Measurements from ENCODE around the gene MRTFA.

Gene MRTFA

DNA sequence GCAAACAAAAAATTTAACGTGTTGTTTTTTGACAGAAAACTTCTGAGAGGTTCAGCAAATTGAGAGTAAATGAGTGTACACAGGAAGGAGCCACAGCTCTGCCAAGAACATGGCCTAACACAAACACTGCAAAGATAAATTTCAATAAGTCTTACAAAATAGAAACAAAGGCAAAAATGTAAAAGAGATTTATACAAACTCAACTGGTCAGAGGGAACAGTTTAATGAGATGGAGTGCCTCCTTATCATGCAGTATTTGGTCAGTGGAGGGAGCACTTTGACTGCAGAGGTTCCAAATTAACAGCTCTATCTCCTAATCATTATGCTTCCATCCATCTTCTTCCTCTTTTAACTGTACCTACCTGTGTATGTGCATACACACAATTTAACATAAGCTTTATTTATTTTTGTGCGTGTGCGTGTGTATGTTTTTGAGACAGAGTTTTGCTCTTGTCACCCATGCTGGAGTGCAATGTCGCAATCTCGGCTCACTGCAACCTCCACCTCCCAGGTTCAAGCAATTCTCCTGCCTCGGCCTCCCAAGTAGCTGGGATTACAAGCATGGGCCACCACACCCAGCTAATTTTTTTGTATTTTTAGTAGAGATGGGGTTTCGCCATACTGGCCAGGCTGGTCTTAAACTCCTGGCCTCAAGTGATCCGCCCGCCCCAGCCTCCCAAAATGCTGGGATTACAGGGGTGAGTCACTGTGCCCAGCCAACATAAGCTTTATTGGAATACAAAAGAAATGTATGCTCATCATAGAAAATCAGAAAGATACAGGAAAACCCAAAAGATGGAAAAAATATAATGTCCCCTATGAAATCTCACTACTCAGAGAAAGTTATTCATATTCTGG, 111.9 kb downstream of the MRTFA start:
- no peak overlapping the region for H3K27ac ChIP-seq

DNA sequence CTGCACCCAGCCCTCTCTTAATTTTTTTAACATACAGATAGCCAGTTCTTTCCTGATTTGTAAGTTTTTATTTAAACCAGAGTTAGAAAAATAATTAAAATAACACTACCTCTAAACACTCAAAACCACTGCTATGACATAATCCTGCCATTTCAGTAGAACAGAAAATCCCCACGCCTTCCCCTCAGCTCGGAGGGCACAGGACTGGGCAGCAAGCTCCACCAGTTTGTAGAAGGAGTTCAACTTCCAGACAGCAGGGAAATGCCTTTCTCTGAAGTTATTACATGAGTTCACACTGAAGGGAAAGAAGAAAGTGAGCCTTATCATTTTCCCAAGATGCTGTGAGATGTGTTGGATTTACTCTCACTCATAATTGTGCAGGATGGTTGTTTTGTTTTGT, 114.4 kb downstream of the MRTFA start:
- H3K36me3 ChIP-seq (replicated peaks), result no peaks in the 10 kb centered on the region
- no peak overlapping the region for H3K4me3 ChIP-seq (ENCODE audit: low read depth, low read length)
- H3K27me3 ChIP-seq (replicated peaks), result no peaks in the 10 kb centered on the region
- no peak overlapping the region for H3K27ac ChIP-seq
- in situ Hi-C loops (cut with HindIII; ENCODE audit: low pct_ligation_motif_present, low sequenced_read_pairs), result no loop called here
- TF ChIP-seq, protein P1, sequence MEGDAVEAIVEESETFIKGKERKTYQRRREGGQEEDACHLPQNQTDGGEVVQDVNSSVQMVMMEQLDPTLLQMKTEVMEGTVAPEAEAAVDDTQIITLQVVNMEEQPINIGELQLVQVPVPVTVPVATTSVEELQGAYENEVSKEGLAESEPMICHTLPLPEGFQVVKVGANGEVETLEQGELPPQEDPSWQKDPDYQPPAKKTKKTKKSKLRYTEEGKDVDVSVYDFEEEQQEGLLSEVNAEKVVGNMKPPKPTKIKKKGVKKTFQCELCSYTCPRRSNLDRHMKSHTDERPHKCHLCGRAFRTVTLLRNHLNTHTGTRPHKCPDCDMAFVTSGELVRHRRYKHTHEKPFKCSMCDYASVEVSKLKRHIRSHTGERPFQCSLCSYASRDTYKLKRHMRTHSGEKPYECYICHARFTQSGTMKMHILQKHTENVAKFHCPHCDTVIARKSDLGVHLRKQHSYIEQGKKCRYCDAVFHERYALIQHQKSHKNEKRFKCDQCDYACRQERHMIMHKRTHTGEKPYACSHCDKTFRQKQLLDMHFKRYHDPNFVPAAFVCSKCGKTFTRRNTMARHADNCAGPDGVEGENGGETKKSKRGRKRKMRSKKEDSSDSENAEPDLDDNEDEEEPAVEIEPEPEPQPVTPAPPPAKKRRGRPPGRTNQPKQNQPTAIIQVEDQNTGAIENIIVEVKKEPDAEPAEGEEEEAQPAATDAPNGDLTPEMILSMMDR (IDR thresholded peaks at IDR 0.05; ENCODE audit: low read depth, low read length, missing control alignments), result no peak
- DNase-seq, result no peak

More for the DNA sequence above, 111.9 kb downstream of the MRTFA start:
- no peaks in the 10 kb centered on the region for H3K36me3 ChIP-seq (replicated peaks)
- no peaks in the 10 kb centered on the region for H3K27me3 ChIP-seq (replicated peaks)
- H3K4me3 ChIP-seq (ENCODE audit: low read depth, low read length), result no peak overlapping the region
- TF ChIP-seq, protein P1 (IDR thresholded peaks at IDR 0.05; ENCODE audit: low read depth, low read length, missing control alignments), result peak; percentile 35
- DNase-seq, result no peak
- in situ Hi-C loops (cut with HindIII; ENCODE audit: low pct_ligation_motif_present, low sequenced_read_pairs), result loop anchor here (25.0 kb wide), 1 partner anchor 113 kb away; the partner anchor contains the start of gene MRTFA

DNA sequence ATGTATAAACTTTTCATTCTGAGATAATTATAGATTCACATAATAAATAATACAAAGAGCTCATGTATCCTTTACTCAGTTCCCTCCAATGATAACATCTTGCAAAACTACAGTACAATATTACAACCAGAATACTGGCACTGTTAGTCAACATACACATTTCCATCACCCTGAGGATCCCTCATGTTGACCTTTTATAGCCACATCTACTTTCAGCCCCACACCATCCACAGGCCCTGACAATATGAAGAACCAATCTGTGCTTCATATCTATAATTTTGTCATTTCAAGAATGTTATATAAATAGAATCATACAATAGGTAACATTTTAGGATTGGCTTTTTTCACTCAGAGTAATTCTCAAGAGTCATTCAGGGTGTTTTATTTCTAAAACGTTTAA, 115.5 kb downstream of the MRTFA start:
- H3K4me3 ChIP-seq (ENCODE audit: low read depth, low read length), result no peak overlapping the region
- H3K27ac ChIP-seq, result no peak overlapping the region
- H3K36me3 ChIP-seq (replicated peaks), result no peaks in the 10 kb centered on the region
- in situ Hi-C loops (cut with HindIII; ENCODE audit: low pct_ligation_motif_present, low sequenced_read_pairs), result no loop called here
- H3K27me3 ChIP-seq (replicated peaks), result no peaks in the 10 kb centered on the region
- no peak for DNase-seq
- TF ChIP-seq, protein P1 (IDR thresholded peaks at IDR 0.05; ENCODE audit: low read depth, low read length, missing control alignments), result no peak

DNA sequence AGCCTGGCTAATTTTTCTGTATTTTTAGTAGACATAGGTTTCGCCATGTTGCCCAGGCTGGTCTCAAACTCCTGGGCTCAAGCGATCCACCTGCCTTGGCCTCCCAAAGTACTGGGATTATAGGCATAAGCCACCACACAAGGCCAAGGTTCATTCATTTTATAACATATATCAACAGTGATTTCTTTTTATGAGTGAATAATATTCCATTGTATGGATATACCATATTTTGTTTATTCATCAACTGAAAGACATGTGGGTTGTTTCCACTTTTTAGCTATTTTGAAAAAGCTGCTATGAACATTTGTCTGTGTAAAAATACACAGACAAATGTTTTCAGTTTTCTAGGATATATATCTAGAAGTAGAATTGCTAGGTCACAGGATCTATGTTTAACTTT, 116.0 kb downstream of the MRTFA start:
- no peak overlapping the region for H3K4me3 ChIP-seq (ENCODE audit: low read depth, low read length)
- peaks cover 2% of the 10 kb centered on the region for H3K36me3 ChIP-seq (replicated peaks)
- TF ChIP-seq, protein P1 (IDR thresholded peaks at IDR 0.05; ENCODE audit: low read depth, low read length, missing control alignments), result no peak
- DNase-seq, result no peak
- no peak overlapping the region for H3K27ac ChIP-seq
- H3K27me3 ChIP-seq (replicated peaks), result no peaks in the 10 kb centered on the region
- in situ Hi-C loops (cut with HindIII; ENCODE audit: low pct_ligation_motif_present, low sequenced_read_pairs), result no loop called here

DNA sequence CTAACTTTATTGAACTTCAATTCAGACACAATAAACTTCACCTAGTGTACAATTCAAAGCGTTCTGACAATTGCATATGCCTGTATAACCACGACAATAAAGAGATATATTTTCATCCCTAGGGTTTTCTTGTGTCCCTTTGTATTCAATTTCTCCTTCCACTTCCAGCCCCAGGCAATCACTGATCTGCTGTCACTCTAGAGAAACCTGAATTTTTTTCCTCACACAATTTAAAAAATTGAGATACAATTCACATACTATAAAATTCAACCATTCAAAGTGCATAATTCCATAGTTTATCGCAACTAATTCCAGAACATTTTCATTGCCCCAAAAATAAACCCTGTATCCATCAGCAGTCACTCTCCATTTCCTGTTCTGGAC, 116.6 kb downstream of the MRTFA start:
- Histone ChIP-seq H3K4me3 (ENCODE audit: low read depth, low read length) (no peak overlapping the region), H3K27me3 (replicated peaks) (no peaks in the 10 kb centered on the region), H3K36me3 (replicated peaks) (peaks cover 2% of the 10 kb centered on the region), H3K27ac (no peak overlapping the region)
- DNase-seq, result no peak
- TF ChIP-seq, protein P1 (IDR thresholded peaks at IDR 0.05; ENCODE audit: low read depth, low read length, missing control alignments), result no peak
- in situ Hi-C loops (cut with HindIII; ENCODE audit: low pct_ligation_motif_present, low sequenced_read_pairs), result no loop called here

Data from brain microvascular endothelial cell (primary cell).